Fibroblast of skin of right biceps (primary cell): ENCODE results near the gene MFSD11.
A peak's percentile ranks its signal among the peaks of the same experiment; 100 is the strongest.
"Not testable (repeated sequence)": the region's sequence is repeated elsewhere in the genome, so short reads cannot be mapped to it uniquely, and the experiment has no call there.

Source experiments
- DNase-seq: peaks from one replicate; pipeline ENCODE4 v3.0.0-alpha.2; 2013

Gene MFSD11

GRCh38 chr17:76727745-76728456, 10.0 kb upstream of the MFSD11 start:
- no peak for DNase-seq

GRCh38 chr17:76731800-76732733, 5.9 kb upstream of the MFSD11 start:
- not testable (repeated sequence) for DNase-seq

GRCh38 chr17:76732734-76733617, 4.9 kb upstream of the MFSD11 start:
- DNase-seq = no peak

- DNase-seq = no peak
These were observed 4.3 kb upstream of the MFSD11 start for GRCh38 chr17:76733618-76733957.

GRCh38 chr17:76734080-76734840, 3.7 kb upstream of the MFSD11 start:
- peak; percentile 25 for DNase-seq

- peak; percentile 25 for DNase-seq
These were observed 2.9 kb upstream of the MFSD11 start for GRCh38 chr17:76735006-76735405.

- no peak for DNase-seq
These were observed 2.2 kb upstream of the MFSD11 start for GRCh38 chr17:76735586-76736348.

- DNase-seq = peak; percentile 55
These were observed 1.4 kb upstream of the MFSD11 start for GRCh38 chr17:76736349-76737081.

GRCh38 chr17:76737082-76737675, 740 bp upstream of the MFSD11 start, which contains the start of gene SRSF2:
Gene SRSF2 (minus strand): TSS chr17:76737331. CDS start chr17:76737160, 171 bp downstream.
- peak; percentile 99 for DNase-seq

GRCh38 chr17:76738468-76738850, 540 bp downstream of the MFSD11 start:
- no peak for DNase-seq

GRCh38 chr17:76739568-76740115, 1.7 kb downstream of the MFSD11 start:
- DNase-seq = not testable (repeated sequence)

- DNase-seq = peak; percentile 25
These were observed 2.6 kb downstream of the MFSD11 start for GRCh38 chr17:76740329-76741118.

- peak; percentile 45 for DNase-seq
These were observed 5.0 kb downstream of the MFSD11 start for GRCh38 chr17:76742958-76743357.

GRCh38 chr17:76744747-76745146, 6.8 kb downstream of the MFSD11 start:
- DNase-seq = no peak

- peak; percentile 34 for DNase-seq
These were observed 7.9 kb downstream of the MFSD11 start for GRCh38 chr17:76745785-76746184.

GRCh38 chr17:76747716-76748363, 9.9 kb downstream of the MFSD11 start:
- DNase-seq = no peak

GRCh38 chr17:76748657-76749056, 10.7 kb downstream of the MFSD11 start:
- DNase-seq = no peak

GRCh38 chr17:76751416-76751993, 13.6 kb downstream of the MFSD11 start:
- no peak for DNase-seq
